ENCODE results near the gene SLC7A6OS. TPM values are rescaled to one million over a fixed set of nuclear protein-coding genes. Genes with fewer than 3 reads are reported as not detected.

SLC7A6OS gene
- polyA plus RNA-seq (ENCODE audit: insufficient read length in 4 of 4) = 10 to 100 TPM; 19.5 to 26.4 (median 23.0) TPM

DNA sequence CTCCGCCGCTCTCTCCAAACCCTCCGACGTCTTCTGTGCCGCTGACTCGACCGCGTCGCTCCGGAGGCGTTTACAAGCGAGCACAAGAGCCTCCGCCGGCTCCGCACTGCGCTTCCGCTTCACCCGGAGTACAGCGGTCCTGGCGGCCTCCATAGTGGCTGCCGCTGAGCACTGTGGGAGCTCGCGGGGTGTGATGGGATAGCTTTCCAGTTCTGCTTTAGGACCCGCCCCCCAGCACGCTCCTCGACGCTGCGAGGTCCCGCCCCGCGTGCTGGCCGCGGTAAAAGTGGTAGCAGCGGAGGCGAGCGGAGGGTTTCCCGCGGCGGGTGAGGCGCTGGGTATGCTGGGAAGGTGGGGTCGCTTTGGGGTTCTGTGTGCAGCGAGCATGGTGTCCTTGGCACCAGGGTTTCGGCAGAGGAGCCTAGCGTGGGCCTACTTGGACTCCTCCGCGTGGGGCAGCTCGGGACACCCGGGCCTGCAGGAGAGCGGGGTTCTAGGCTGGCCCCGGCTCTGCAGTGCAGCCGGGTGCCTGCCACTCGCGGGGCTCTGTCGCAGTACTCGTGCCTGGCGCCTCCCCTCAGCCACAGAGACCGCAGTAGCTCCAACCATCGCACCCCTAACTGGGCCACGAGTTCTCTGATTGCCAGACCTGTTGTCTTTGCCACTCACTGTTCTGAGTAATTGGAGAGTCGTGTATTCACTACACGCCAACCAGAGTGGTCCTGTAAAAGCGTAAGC lies at the start of gene SLC7A6OS, which contains the start of gene PRMT7:
TSS of gene SLC7A6OS (minus strand) at position 173 of the 738 bp plus-strand sequence. CDS start at position 153, 20 bp downstream.
TSS of gene PRMT7 (plus strand) at position 246 of the 738 bp plus-strand sequence. CDS start 4,961 bp downstream, outside the sequence.
- peak in 3 of 4 donors; percentile 69 to 86 (median 82) for DNase-seq (ENCODE audit: low read depth in 4 of 4, low spot score in 2 of 4)

DNA sequence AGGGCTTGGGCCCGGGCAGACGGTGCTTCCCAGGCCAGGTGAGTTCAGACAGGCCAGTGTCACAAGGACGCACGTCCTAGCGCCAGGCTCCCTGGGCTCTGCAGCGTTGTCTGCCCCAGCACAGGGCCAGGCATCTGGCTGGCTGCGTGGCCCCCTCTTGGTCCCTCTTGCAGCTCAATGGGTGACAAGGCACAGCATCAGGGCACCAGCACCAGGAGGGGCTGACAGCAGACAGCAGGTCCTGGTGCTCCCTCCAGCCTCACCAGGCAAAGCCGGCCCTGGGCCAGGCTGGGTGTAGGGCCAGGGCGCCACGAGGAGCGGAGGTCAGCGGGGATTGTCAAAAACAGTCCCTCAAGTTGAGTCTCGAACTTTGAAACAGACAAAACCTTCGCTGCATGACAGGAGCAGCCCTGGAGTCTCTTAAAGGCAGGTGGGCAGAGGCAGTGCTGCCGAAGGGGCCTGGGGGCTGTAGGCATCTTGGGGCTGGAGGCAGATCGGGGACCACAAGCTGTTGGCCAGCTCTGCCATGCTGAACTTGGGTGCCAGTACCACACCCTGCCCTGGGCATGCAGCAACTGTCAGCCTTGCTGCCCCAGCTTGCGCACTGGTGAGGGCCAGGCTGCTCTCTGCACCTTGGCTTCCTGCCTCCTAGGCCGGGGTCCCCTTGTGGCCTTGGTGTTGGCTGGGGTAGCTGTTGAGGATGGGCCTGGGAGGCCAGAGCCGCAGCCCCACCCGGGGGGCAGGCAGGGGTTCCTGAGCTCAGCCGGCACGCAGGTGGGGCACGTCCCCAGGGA lies 48.8 kb upstream of the SLC7A6OS start:
- no peak for DNase-seq (ENCODE audit: low read depth in 4 of 4, low spot score in 2 of 4)

DNA sequence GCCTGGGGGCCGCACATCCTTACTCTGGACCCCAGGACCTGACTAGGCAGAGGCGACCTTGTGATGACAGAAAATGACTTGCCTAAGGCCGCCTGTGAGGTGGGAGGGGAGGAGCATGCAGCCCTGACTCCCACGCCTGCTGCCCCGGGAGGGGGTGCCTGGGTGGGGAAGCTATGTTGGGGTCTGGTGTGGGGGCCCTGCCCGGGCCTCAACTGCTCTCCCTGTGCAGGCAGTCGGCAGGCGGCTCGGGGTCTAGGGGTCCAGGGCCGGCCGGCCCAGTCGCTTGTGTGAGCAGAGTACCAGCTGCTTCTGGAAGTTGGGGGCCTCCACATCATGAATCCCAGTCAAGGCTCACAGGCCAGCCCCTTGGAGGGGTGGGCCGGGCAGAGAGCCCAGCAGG lies 48.2 kb upstream of the SLC7A6OS start:
- no peak for DNase-seq (ENCODE audit: low read depth in 4 of 4, low spot score in 2 of 4)

DNA sequence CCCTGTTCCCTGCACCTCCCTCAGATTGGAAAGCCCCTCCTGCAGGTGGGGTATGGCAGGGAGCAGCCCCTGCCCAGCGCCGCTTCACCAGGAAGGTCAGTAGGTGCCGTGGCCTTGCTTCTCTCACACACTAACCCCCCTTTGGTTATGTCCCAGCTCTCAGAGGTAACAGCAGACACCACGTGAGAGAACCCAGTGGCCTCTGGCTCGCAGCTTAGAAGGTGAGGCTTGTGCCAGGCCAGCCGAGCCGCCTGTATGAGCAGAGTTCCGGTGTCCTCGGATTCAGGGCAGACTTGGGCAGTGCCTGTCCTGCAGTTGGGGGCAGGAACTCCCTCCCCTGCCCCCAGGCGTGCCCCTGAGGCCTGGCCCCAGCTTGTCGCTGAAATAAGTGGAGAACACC lies 47.2 kb upstream of the SLC7A6OS start:
- no peak for DNase-seq (ENCODE audit: low read depth in 4 of 4, low spot score in 2 of 4)

DNA sequence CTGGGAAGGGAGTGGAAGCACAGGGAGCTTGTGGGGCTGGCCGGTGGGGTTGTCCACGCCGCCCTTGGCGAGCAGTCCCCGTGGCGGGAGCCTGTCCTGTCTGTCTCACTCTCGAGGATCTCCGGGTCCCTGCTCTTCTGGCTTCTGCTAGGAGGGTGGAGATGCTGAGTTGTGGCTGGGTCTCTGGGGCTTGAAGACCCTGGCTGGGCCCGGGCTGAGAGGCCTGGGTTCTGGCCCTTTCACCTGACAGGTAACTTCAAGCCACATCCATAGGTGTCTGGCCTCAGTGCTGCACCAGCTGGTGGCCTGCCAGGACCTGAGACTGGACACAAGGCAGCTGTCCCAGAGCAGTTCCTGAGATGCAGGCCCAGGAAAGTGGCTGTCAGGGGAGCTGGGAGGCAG lies 46.8 kb upstream of the SLC7A6OS start:
- DNase-seq (ENCODE audit: low read depth in 4 of 4, low spot score in 2 of 4) = no peak

DNA sequence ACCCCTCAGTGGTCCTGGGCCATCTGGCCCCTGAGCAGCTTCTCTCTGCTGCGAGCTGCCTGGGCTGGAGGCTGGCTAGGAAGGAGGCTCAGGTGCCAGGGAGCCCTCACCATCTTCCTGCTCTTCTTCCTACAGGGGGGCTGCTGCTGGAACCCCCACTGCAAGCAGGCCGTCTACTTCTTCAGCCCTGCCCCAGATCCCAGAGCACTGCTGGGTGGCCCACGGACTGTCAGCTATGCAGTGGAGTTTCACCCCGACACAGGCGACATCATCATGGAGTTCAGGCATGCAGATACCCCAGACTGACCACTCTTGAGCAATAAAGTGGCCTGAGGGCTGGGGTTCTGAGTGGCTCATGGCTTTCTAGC lies 46.2 kb upstream of the SLC7A6OS start:
- DNase-seq (ENCODE audit: low read depth in 4 of 4, low spot score in 2 of 4) = no peak

DNA sequence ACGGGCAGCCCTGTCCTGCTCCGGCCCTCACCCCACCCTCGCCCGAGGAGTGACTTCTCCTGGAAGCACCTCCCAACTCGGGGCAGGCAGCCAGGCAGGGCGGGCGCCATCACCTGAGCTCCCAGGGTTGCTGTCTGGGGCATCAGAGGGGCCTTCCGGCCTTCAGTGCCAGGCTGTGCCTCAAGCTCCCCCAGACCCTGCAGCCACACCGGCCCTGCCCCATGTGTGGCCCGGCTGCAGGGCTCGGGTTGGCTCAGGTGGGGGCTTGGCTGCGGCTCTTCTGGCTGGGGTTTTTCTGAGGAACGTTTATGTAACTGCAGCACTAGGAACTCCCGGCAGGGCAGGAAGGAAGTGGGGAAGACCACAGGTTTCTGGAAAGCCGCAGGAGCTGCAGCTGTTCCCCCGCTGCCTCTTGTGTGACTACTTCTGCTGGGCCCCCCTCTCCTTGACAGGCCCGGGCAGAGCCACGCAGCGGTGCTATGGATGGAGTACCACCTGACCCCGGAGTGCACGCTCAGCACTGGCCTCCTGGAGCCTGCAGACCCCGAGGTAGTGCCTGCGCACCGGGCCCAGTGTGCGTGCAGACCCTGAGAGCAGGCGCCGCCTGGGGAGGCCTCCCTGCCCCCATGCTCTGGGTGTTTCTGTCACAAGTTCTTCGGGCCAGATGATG lies 45.6 kb upstream of the SLC7A6OS start:
- no peak for DNase-seq (ENCODE audit: low read depth in 4 of 4, low spot score in 2 of 4)

DNA sequence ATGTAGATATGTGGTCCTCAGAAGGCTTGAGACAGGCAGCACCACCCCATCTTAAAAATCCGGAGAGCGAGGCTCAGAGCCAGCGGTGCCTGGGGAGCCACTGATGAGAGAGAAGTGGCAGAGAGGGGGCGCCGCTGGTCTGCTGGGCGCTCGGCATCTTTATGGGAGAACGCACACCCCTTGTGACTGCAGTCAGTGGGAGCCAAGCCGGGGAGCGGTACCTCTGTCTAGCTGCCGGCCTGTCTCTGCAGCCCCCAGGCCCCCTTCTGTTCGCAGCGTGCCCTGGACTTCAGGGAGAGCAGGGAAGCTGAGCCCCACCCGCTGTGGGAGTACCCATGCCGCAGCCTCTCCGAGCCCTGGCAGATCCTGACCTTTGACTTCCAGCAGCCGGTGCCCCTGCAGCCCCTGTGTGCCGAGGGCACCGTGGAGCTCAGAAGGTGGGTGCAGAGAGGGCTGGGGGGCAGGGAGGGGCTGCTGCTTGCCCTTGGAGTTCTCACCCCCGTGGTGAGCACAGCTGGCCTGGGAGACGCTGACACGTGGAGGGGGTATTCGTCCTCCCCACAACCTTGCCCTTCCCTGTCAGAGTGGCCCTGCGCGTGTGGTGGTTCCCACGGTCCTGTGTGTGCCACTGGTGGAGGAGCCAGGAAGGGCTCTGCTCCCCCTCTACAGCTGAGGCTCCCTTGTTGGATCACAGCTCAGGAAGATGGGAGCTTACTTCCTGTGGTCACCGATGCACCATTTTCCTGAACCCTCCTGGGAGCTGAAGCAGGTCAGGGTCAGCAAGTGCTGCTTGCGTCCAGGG lies 44.9 kb upstream of the SLC7A6OS start:
- DNase-seq (ENCODE audit: low read depth in 4 of 4, low spot score in 2 of 4) = no peak

DNA sequence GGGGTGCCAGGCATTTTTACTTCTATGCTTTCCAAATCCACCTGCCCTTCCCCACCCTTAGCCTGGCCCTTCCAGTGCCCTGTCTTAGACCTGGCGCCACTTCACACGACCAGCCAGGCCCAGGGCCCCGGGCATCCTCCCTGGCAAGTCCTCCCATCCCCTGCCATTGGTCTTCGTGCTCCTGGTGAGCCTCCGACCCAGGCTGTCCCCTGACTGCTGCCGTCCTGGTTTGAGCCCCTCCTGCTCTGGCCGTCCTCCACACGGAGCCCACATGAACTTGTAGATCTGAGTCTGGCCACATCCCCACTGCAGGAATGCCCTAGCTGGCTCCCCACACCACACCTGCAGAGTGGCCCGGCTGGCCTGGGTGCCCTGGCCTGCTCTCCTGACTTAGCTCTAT lies 44.1 kb upstream of the SLC7A6OS start:
- no peak for DNase-seq (ENCODE audit: low read depth in 4 of 4, low spot score in 2 of 4)

DNA sequence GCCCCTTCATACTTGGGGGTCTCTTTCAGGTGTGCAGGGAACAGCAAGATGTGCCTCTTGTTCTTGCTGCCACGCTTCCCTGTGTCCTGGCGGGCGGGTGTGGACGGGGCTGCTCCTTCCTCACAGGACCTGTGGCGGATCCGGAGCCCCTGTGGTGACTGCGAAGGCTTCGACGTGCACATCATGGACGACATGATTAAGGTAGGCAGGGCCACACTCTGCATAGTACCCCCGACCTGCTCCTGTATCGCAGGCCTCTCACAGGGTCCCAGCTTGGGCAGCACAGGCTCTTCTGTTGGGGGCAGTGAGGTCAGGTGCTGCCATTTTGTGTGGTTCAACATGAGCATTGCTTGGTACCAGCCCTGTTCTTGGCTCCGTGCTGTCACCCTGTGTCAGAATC lies 42.6 kb upstream of the SLC7A6OS start:
- DNase-seq (ENCODE audit: low read depth in 4 of 4, low spot score in 2 of 4) = no peak

DNA sequence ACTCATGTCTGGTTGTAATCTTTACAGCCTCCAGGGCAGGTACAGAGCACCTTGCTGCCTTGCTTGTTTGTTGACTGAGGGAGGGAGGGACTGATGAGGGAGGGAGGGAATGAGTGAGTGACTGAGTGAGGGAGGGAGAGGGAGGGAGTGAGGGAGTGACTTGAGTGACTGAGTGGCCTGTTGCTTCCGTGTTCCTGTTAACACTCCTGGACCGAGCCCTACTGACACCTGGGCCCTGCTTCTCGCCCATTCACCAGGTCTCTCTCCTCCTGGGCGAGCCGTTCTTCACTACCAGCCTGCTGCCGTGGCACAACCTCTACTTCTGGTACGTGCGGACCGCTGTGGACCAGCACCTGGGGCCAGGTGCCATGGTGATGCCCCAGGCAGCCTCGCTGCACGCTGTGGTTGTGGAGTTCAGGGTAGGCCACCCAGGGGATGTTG lies 41.3 kb upstream of the SLC7A6OS start:
- DNase-seq (ENCODE audit: low read depth in 4 of 4, low spot score in 2 of 4) = no peak

DNA sequence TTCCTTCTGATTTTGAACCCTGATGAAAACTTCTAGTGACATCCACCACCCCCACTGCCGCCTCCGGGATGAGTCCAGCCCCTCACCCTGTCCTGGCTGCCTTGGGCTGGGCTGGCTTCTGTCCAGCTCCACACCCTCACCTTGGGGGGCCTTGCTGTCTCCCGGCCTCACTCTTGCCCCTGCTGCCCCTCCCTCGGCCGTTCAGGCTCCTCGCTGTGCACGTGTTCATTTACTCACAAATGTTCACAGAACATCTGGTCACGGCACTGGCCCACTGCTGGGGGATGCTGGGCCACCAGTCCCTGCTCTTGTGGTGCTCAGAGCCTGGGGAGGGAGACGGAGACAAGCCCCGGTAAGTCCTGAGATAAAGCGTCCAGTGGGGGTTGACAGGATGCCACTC lies 40.7 kb upstream of the SLC7A6OS start:
- no peak for DNase-seq (ENCODE audit: low read depth in 4 of 4, low spot score in 2 of 4)

DNA sequence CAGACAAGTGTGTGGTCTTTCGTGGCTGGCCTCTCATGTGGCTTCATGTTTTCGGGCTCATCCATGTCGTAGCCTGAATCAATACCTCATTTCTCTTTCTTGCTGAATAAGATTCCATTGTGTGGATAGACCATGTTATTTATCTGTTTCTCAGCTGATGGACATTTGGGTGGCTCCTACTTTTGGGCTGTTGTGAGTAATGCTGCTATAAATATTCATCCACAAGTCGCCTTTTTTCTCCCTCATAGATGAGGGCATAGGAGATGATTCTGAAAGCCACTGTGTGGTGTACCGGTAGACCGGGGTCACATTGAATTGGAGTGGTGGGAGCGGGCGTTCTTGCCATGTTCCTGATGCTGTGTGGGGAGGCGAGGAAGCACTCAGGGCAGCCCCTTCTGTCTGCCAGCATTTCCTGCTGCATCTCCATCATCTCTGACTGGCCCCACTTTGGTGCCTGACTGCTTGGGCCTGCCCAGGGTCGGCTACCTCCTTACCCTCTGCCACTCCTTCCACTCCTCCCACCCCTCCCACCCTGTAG lies 40.1 kb upstream of the SLC7A6OS start:
- no peak for DNase-seq (ENCODE audit: low read depth in 4 of 4, low spot score in 2 of 4)

DNA sequence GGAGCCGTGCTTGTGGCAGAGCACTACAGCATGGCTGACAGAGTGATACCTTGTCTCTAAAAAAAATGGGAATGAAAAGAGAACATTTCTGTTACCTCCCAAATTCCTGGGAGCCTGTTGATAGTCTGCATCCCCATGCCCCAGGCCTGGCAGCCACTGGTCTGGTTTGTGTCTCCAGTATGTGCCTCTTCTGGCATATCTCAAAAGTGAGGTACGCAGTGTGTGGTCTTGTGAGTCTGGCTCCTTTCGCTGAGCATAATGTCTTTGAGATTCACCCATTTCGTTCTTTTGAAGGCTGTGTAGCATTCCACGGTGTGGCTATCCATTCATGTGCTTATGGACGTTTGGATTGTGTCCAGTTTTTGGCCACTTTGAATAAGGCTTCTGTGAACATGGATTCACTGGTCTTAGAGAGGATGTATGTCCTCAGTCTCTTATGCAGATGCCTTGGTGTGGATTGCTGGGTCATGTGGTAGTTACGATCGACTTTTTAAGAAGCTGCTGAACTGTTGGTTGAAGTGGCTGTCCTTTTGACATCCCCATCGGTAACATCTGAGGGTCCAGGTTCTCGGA lies 39.2 kb upstream of the SLC7A6OS start:
- DNase-seq (ENCODE audit: low read depth in 4 of 4, low spot score in 2 of 4) = no peak

DNA sequence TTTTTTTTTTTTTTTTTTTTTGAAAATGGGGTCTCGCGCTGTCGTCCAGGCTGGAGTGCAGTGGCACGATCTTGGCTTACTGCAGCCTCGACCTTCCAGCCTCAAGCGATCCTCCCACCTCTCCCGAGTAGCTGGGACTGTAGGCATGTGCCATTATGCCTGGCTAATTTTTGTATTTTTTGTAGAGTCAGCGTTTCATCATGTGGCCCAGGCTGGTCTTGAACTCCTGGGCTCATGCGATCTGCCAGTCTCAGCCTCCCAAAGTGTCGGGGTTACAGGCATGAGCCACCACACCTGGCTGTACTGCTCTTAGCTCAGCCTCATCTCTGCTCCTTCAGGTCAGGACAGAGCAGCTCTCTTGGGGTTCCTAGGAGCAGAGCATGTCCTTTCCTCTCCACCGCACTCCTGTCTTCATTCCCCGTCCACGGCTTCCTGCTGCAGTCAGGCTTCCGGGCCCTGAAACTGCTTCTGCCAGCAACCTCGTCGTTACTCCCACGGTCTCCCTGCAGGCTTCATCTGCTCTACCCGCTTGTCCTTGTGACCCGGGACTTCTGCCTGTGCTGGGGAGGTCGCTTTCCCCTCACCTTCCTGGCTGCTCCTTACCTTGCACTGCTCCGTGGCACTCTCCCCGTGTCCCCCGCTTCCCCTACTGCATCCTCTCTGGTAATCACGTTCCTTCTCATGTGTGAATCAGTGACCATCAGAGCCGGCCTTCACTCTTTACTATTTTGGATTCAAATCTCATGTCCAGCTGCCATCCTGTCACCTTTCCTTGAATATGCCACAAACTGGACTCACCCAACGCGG lies 38.1 kb upstream of the SLC7A6OS start:
- no peak for DNase-seq (ENCODE audit: low read depth in 4 of 4, low spot score in 2 of 4)

DNA sequence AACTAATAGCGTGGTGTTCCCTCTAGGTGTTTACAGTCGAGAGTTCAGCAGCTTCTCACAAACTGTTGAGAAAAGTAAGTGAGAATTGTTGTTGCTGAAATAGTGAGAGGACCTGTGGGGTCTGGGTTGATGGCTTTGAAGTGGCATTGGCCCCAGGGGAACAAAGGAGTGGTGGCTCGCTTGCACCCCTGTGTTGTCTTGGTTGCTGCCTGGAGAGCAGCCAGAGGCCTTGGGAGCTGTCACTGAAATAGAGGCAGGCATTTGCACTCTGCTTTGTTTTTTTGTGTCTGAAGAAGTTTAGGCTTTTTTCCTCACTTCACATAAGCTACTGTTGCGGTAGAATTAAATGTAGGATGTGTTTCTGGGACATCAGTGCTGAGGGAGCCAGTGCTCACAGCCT lies 36.9 kb upstream of the SLC7A6OS start:
- DNase-seq (ENCODE audit: low read depth in 4 of 4, low spot score in 2 of 4) = no peak

DNA sequence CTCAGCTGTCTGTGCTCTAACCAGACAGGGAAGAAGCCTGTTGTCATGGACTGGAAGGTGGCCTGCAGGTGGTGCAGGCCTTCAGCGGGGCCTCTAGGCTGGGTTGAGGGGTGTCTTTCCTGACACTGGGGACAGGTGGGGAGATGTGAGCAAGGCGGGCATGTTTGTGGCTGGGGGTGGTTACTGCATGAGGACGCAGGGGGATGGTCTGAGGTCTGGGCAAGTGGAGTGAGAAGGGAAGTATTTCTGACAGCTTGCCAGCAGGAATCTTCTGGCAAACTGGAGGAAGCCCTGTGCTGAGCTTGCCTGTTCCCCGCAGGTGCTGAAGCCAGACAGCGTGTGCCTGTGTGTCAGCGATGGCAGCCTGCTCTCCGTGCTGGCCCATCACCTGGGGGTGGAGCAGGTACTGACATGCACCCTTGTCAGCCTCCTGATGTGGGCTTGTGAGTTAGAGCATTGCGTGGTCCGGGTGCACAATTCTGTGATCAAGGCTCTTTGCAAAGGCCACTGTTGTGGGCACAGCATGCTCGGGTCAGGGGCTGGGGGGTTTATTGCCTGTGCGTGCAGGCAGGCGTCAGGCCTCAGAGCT lies 36.2 kb upstream of the SLC7A6OS start:
- DNase-seq (ENCODE audit: low read depth in 4 of 4, low spot score in 2 of 4) = no peak

DNA sequence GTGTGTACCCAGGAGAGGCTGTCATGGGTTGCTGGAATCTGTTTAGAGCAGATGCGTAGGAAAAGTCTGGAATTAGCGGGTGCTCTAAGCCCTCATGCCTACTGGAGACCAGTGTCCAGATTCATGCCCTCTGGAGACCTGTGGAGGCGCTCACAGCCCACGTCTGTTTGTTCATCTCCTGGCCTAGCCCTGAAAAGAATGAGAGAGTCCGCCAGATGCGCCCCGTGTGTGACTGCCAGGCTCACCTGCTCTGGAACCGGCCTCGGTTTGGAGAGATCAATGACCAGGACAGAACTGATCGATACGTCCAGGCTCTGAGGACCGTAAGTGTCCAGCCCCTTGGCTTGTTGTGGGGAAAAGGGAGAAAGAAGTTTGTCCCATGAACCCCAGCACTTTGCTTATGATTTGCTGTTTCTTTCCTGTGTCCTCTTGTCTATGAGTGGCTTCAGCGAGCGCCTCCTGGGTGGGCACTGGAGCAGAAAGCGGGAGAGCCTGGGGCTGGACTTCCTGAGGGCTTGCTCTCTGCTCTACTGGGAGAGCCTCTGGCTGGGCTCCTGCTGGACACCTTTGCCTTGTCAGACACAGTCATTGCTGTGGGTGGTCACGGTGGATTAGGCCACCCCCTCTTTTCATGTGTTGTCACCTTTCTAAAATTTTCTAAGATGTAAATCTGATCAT lies 35.4 kb upstream of the SLC7A6OS start:
- no peak for DNase-seq (ENCODE audit: low read depth in 4 of 4, low spot score in 2 of 4)

Measured in left renal cortex interstitium (tissue), 4 donors.